Lung (tissue), 12 donors: ENCODE results near the gene TMEM234. TPM values are rescaled to one million over a fixed set of nuclear protein-coding genes. Genes with fewer than 3 reads are reported as not detected.
A peak's percentile ranks its signal among the peaks of the same experiment; 100 is the strongest.

Source experiments
- ATAC-seq: fragments of 200-7000 bp; cut with Tn5 transposase; one replicate; pipeline ENCODE4 v1.9.1; 2020; ENCODE audit warnings: moderate number of reproducible peaks; ENCODE audit not compliant: insufficient read depth, low FRiP score
- DNase-seq, 3 donors: peaks; one replicate each; pipeline ENCODE4 v3.0.0-alpha.2; 2013 to 2017
- H3K27ac ChIP-seq, 2 donors: one replicate each; pipeline ENCODE4 v1.5.1; 2013; ENCODE audit warnings: mild to moderate bottlenecking in 2 of 2, moderate library complexity in 2 of 2, control low read depth in 1 of 2, inconsistent platforms in 1 of 2, low read depth in 1 of 2, low read length in 1 of 2
- H3K27me3 ChIP-seq, 3 donors: one replicate each; pipeline ENCODE4 v1.5.1; 2013; ENCODE audit warnings: low read length in 2 of 3; ENCODE audit not compliant: control insufficient read depth in 3 of 3, insufficient read depth in 3 of 3
- H3K36me3 ChIP-seq, 4 donors: one replicate each; pipeline ENCODE4 v1.5.1; 2013; ENCODE audit warnings: low read length in 4 of 4, mild to moderate bottlenecking in 1 of 4, moderate library complexity in 1 of 4; ENCODE audit not compliant: control insufficient read depth in 4 of 4, insufficient read depth in 4 of 4
- H3K4me1 ChIP-seq, 5 donors: one replicate each; pipeline ENCODE4 v1.5.1; 2013; ENCODE audit warnings: low read length in 5 of 5, mild to moderate bottlenecking in 2 of 5, moderate library complexity in 1 of 5; ENCODE audit not compliant: control insufficient read depth in 5 of 5, insufficient read depth in 5 of 5
- H3K4me3 ChIP-seq: one replicate; pipeline ENCODE4 v1.5.1; 2013; ENCODE audit warnings: mild to moderate bottlenecking, control low read depth, moderate library complexity
- H3K9ac ChIP-seq, 2 donors: one replicate each; pipeline ENCODE4 v1.5.1; 2013; ENCODE audit warnings: low read length in 2 of 2, control low read depth in 1 of 2; ENCODE audit not compliant: insufficient read depth in 1 of 2
- H3K9me3 ChIP-seq, 4 donors: one replicate each; pipeline ENCODE4 v1.5.1; 2013; ENCODE audit warnings: low read length in 3 of 4, mild to moderate bottlenecking in 1 of 4, moderate library complexity in 1 of 4; ENCODE audit not compliant: control insufficient read depth in 4 of 4, insufficient read depth in 3 of 4
- WGBS, 2 donors: extraction: QIAGEN DNeasy Blood & Tissue Kit; methylation state at CpG; one replicate each; pipeline ENCODE4 v1.1.7; 2013; 5-methylcytosine and 5-hydroxymethylcytosine counted together
- polyA plus RNA-seq, 2 donors: library from polyadenylated mRNA; stranded (reverse); fragments of 200-250 nt; gene quantifications; one replicate each; pipeline ENCODE4 v1.2.1, GENCODE V29; 2013
- total RNA-seq, 2 donors: library from RNA; depleted of rRNA in 1 of 2; stranded (reverse); fragments of >200 nt in 1 of 2; gene quantifications; one replicate each; pipeline ENCODE4 v1.2.1, GENCODE V29; 2014 to 2021
- TF ChIP-seq, protein P1 (sequence below): IDR thresholded peaks from 2 replicates; pipeline ENCODE4 v1.5.1; 2012; ENCODE audit warnings: mild to moderate bottlenecking; ENCODE audit errors: control extremely low read depth, extremely low read depth
- donor health status: control.
- donor health status: control.
- donor health status: Bipolar disorder and iron deficiency.
- donor health status: healthy.
- donor health status: DM: yes; HTN: yes; CAD: no.

The TMEM234 gene
- total and polyA plus RNA-seq, 4 donors: 17.1 to 30.2 (median 23.6) TPM

DNA sequence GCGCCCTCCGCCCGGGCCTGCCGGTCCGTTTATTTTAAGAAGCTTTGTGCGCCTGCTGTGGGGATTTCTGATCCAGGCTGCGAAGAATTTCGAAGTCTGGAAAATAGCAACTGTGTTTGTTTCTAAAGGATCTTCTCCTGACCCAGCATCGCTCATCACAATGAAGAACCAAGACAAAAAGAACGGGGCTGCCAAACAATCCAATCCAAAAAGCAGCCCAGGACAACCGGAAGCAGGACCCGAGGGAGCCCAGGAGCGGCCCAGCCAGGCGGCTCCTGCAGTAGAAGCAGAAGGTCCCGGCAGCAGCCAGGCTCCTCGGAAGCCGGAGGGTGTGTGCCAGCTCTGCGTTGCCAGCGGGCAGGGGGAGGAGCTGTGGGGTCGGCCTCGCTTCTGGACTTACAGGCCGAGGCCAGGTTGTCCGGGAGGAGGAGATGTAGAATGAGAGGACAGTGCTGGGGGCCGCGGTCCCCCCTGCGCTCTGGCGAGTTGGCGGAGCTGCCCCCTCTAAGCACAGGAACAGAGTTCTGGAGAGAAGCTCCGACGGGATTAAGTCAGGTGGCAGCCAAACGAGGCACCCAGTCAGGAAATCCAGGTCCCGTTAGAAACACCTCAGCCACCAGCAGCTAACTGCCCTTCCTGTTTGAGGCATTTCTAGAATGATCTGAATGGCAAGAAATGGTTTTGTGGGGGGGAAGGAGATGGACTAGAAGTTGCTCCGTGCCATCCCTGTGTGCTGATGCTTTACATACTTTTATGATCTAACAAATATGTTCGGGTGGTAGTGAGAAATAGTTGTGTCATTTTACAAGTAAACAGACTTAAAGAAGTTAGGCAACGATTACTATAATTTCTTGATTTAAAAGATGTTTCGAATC, 41.7 kb downstream of the TMEM234 start:
- Histone ChIP-seq H3K27me3 (no peaks in the 10 kb centered on the region), H3K4me1 (peaks cover 2 to 23% (median 12%) of the 10 kb centered on the region in 5 donors), H3K9me3 (no peaks in the 10 kb centered on the region), H3K4me3 (peak overlapping the region; percentile 43), H3K9ac (peak overlapping the region; percentile 69 to 82), H3K36me3 (peaks cover 4 to 19% (median 16%) of the 10 kb centered on the region in 4 donors), H3K27ac (peak overlapping the region; percentile 96)
- TF ChIP-seq, protein P1, sequence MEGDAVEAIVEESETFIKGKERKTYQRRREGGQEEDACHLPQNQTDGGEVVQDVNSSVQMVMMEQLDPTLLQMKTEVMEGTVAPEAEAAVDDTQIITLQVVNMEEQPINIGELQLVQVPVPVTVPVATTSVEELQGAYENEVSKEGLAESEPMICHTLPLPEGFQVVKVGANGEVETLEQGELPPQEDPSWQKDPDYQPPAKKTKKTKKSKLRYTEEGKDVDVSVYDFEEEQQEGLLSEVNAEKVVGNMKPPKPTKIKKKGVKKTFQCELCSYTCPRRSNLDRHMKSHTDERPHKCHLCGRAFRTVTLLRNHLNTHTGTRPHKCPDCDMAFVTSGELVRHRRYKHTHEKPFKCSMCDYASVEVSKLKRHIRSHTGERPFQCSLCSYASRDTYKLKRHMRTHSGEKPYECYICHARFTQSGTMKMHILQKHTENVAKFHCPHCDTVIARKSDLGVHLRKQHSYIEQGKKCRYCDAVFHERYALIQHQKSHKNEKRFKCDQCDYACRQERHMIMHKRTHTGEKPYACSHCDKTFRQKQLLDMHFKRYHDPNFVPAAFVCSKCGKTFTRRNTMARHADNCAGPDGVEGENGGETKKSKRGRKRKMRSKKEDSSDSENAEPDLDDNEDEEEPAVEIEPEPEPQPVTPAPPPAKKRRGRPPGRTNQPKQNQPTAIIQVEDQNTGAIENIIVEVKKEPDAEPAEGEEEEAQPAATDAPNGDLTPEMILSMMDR: no peak
- ATAC-seq (peak; percentile 30), DNase-seq (peak in 2 of 3 donors; percentile 40 to 57)
- 5 to 8% methylated on average over 32 to 36 of the region's 36 CpGs for WGBS, 2 donors

DNA sequence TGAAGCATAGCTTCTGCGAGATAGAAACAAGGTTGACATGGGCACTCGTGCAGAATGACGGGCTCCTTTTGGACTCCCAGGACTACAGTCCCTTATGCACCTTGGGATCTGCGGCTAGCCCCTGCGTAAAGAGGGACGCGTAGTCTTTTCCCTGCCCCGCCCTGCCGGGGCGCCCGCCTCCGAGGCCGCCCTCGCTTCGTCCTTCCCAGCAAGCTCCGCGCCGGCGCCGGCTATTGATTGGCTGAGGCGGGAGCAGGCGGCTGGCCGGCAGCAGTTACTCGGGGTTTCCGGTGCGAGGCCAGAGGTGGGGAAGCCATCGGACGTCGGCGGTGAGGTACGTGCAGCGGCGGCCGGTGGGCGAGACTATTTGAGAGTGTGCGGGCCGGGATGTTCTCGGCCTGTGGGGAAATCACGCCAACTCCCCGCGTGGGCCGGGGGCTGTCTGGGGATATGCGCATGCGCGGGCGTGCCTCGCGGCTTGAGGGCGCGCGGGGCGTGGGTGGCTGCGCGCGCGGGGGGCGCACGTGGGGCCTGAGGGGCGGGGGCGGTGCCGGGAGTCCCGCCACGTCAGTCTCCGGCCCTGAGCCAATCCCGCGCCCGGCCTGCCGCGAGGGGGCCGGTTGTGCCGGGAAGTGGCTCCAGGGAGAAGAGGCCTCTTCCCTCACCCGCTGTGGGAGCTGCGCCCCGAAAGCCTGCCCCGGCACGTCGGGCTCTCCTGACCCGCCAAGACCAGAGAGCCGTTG, 42.5 kb downstream of the TMEM234 start, which contains the start of gene TXLNA:
TXLNA (plus strand) TSS at position 233 of the 743 bp plus-strand sequence. CDS start 671 bp downstream, outside the sequence.
- WGBS, 2 donors: 0 to 1% methylated on average over 54 to 79 of the region's 79 CpGs
- peak; percentile 94 for ATAC-seq
- Histone ChIP-seq H3K4me3 (peak within 1 kb of the TSS; percentile 61), H3K27me3 (no peaks in the 10 kb centered on the region), H3K27ac (peak within 1 kb of the TSS; percentile 96), H3K36me3 (peaks cover 0 to 18% (median 13%) of the 10 kb centered on the region in 4 donors), H3K9ac (peak within 1 kb of the TSS; percentile 65 to 82), H3K9me3 (no peaks in the 10 kb centered on the region), H3K4me1 (peaks cover 2 to 23% (median 12%) of the 10 kb centered on the region in 5 donors)
- peak; percentile 93 to 96 (median 94) for DNase-seq
- TF ChIP-seq, protein P1: no peak

DNA sequence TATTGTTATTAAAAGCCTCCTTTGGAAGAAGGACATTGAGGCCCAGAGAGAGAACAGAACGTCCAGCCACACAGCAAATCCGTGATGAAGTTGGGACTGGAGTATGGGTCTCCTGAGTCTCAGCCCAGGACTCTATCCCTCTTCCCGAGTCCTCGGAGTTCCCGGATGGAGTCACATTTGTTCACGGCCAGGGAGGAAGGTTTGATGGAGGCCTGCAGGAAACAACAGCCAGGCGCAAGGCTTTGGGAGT, 43.0 kb downstream of the TMEM234 start:
- Histone ChIP-seq H3K9me3 (no peaks in the 10 kb centered on the region), H3K4me3 (no peak overlapping the region), H3K9ac (peak overlapping the region in 1 of 2 donors; percentile 65), H3K36me3 (peaks cover 0 to 13% (median 8%) of the 10 kb centered on the region in 4 donors), H3K27me3 (no peaks in the 10 kb centered on the region), H3K4me1 (peaks cover 2 to 23% (median 12%) of the 10 kb centered on the region in 5 donors), H3K27ac (peak overlapping the region; percentile 96)
- TF ChIP-seq, protein P1: no peak
- DNase-seq (no peak), ATAC-seq (peak; percentile 4)
- WGBS, 2 donors: 14 to 26% methylated on average over 7 of the region's 7 CpGs
